ENCODE measurements around the gene PCDHGA2. TPM values are rescaled to one million over a fixed set of nuclear protein-coding genes. Genes with fewer than 3 reads are reported as not detected.
"Not testable (repeated sequence)": the region's sequence is repeated elsewhere in the genome, so short reads cannot be mapped to it uniquely, and the experiment has no call there.

The PCDHGA2 gene
- total RNA-seq, 2 donors from 2014 or later = 0.22 to 0.50 TPM

- Histone ChIP-seq H3K27ac (no peak overlapping the region), H3K9me3 (no peaks in the 10 kb centered on the region), H3K36me3 (no peaks in the 10 kb centered on the region), H3K9ac (ENCODE audit: low read depth in 2 of 2, low read length in 2 of 2) (no peak overlapping the region), H3K4me1 (no peaks in the 10 kb centered on the region), H3K4me3 (no peak overlapping the region), H3K27me3 (no peaks in the 10 kb centered on the region)
- DNase-seq = no peak
- no peak for TF ChIP-seq CTCF (IDR thresholded peaks at IDR 0.05)
- intact Hi-C loops (cut with DNase I) = no loop called here
Measured at GRCh38 chr5:141328231-141328630, 10.3 kb upstream of the PCDHGA2 start.

- intact Hi-C loops (cut with DNase I) = no loop called here
- H3K4me3 ChIP-seq = no peak within 1 kb of the TSS
- TF ChIP-seq CTCF (IDR thresholded peaks at IDR 0.05) = no peak
- no peaks in the 10 kb centered on the region for H3K36me3 ChIP-seq
- H3K27ac ChIP-seq = no peak within 1 kb of the TSS
- H3K4me1 ChIP-seq = no peaks in the 10 kb centered on the region
- DNase-seq = no peak
- no peak within 1 kb of the TSS for H3K9ac ChIP-seq (ENCODE audit: low read depth in 2 of 2, low read length in 2 of 2)
- H3K9me3 ChIP-seq = no peaks in the 10 kb centered on the region
- H3K27me3 ChIP-seq = no peaks in the 10 kb centered on the region
Measured at GRCh38 chr5:141330299-141331080, 8.1 kb upstream of the PCDHGA2 start, which contains the start of gene PCDHGA1. Gene PCDHGA1 (plus strand): TSS chr5:141330514.

DNA sequence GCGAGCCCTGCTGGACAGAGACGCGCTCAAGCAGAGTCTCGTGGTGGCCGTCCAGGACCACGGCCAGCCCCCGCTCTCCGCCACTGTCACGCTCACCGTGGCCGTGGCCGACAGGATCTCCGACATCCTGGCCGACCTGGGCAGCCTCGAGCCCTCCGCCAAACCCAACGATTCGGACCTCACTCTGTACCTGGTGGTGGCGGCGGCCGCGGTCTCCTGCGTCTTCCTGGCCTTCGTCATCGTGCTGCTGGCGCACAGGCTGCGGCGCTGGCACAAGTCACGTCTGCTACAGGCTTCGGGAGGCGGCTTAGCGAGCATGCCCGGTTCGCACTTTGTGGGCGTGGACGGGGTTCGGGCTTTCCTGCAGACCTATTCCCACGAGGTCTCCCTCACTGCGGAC lies 6.0 kb upstream of the PCDHGA2 start:
- intact Hi-C loops (cut with DNase I); DNase-seq; H3K27ac ChIP-seq; H3K4me3 ChIP-seq; H3K9ac ChIP-seq (ENCODE audit: low read depth in 2 of 2, low read length in 2 of 2); H3K9me3 ChIP-seq; H3K36me3 ChIP-seq; H3K27me3 ChIP-seq; H3K4me1 ChIP-seq: not testable (repeated sequence)

GRCh38 chr5:141340781-141341354 lies 2.3 kb downstream of the PCDHGA2 start:
- H3K4me3 ChIP-seq; H3K9me3 ChIP-seq; H3K27me3 ChIP-seq; H3K27ac ChIP-seq; H3K9ac ChIP-seq (ENCODE audit: low read depth in 2 of 2, low read length in 2 of 2); H3K4me1 ChIP-seq; intact Hi-C loops (cut with DNase I); H3K36me3 ChIP-seq; DNase-seq: not testable (repeated sequence)

GRCh38 chr5:141342773-141343172 lies 4.2 kb downstream of the PCDHGA2 start:
- Histone ChIP-seq H3K27me3 (no peaks in the 10 kb centered on the region), H3K4me3 (no peak overlapping the region), H3K9me3 (no peaks in the 10 kb centered on the region), H3K4me1 (no peaks in the 10 kb centered on the region), H3K27ac (no peak overlapping the region), H3K36me3 (no peaks in the 10 kb centered on the region), H3K9ac (ENCODE audit: low read depth in 2 of 2, low read length in 2 of 2) (no peak overlapping the region)
- no peak for TF ChIP-seq CTCF (IDR thresholded peaks at IDR 0.05)
- DNase-seq = no peak
- intact Hi-C loops (cut with DNase I) = no loop called here

- H3K4me3 ChIP-seq = no peak within 1 kb of the TSS
- no peak for DNase-seq
- no peak within 1 kb of the TSS for H3K27ac ChIP-seq
- H3K9me3 ChIP-seq = no peaks in the 10 kb centered on the region
- H3K9ac ChIP-seq (ENCODE audit: low read depth in 2 of 2, low read length in 2 of 2) = no peak within 1 kb of the TSS
- no peaks in the 10 kb centered on the region for H3K4me1 ChIP-seq
- intact Hi-C loops (cut with DNase I) = no loop called here
- H3K27me3 ChIP-seq = no peaks in the 10 kb centered on the region
- no peak for TF ChIP-seq CTCF (IDR thresholded peaks at IDR 0.05)
- H3K36me3 ChIP-seq = no peaks in the 10 kb centered on the region
Measured at GRCh38 chr5:141343242-141343952, 4.8 kb downstream of the PCDHGA2 start, which contains the start of gene PCDHGA3. Gene PCDHGA3 (plus strand): TSS chr5:141343829. CDS start chr5:141344034, 205 bp downstream.
